HFF-Myc (cell line): ENCODE results near the gene PAK6.

Experiments
- DNase-seq: peaks from one replicate; pipeline ENCODE4 v3.0.0-alpha.2; 2011; ENCODE audit warnings: low read depth; ENCODE audit errors: extremely low read depth
- H3K4me3 ChIP-seq: replicated peaks from 2 replicates; pipeline ENCODE4 v1.5.1; 2011; ENCODE audit warnings: low read depth, mild to moderate bottlenecking, control low read depth, low read length
- TF ChIP-seq, protein P1 (sequence below): IDR thresholded peaks from 2 replicates; pipeline ENCODE4 v1.5.1; 2012; ENCODE audit warnings: mild to moderate bottlenecking, low read depth, low read length, control low read depth; ENCODE audit errors: missing control alignments

Gene PAK6

DNA sequence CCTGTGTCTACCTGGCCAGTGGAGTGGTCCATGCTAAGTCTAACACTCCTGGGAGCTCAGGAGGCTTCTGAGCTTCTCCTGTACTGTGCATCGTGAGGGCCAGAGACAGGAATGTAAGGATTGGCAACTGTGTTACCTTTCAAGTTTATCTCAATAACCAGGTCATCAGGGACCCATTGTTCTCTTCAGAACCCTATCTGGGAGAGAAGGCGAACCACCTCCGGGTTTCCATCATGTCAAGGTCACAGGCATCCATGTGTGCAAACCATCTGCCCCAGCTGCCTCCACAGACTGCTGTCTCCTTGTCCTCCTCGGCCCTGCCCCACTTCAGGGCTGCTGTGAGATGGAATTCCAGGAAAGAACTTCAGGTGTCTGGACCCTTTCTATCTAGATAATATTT is 38.1 kb downstream of the PAK6 start:
- no peak for DNase-seq
- no peak overlapping the region for H3K4me3 ChIP-seq
- TF ChIP-seq, protein P1, sequence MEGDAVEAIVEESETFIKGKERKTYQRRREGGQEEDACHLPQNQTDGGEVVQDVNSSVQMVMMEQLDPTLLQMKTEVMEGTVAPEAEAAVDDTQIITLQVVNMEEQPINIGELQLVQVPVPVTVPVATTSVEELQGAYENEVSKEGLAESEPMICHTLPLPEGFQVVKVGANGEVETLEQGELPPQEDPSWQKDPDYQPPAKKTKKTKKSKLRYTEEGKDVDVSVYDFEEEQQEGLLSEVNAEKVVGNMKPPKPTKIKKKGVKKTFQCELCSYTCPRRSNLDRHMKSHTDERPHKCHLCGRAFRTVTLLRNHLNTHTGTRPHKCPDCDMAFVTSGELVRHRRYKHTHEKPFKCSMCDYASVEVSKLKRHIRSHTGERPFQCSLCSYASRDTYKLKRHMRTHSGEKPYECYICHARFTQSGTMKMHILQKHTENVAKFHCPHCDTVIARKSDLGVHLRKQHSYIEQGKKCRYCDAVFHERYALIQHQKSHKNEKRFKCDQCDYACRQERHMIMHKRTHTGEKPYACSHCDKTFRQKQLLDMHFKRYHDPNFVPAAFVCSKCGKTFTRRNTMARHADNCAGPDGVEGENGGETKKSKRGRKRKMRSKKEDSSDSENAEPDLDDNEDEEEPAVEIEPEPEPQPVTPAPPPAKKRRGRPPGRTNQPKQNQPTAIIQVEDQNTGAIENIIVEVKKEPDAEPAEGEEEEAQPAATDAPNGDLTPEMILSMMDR = no peak

DNA sequence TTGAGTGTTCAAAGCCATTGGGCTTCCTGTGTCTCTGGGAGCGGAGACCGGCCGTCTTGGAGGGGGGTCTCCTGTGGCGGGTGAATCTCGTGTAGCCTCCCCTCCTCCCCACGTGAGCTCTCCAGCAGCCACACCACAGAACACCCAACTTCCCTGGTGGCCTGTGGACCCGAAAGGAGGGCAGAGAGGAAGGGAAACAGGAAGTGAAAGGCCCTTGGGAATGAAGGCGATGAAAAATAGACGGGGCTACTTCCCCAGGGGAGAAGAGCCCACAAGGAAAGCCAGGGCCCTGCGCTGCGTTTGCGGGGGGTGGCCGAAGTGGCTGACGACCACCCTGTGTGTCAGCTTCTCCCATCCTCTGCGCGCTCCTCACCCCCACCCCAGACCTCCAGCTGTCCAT is 38.6 kb downstream of the PAK6 start:
- TF ChIP-seq, protein P1 = no peak
- no peak overlapping the region for H3K4me3 ChIP-seq
- no peak for DNase-seq

DNA sequence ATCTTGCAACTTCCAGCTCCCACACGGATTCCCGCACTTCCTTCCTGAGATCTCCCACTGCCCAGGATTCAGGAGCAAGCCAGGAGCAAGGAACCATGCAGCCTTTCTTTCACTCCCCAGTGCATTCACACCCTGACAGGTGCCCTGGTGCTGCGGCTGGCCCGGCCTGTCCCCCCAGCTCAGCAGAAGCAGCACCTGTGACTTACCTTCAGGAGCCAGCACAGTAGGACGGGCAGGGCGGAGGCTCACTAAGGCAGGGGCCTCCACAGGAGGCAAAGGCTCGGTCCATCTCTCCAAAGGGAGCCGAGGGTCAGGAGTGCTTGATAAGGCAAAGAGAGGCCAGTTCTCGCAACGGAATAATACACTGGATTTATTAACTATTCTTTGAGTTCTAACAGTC is 39.2 kb downstream of the PAK6 start:
- TF ChIP-seq, protein P1 = no peak
- H3K4me3 ChIP-seq = no peak overlapping the region
- no peak for DNase-seq

DNA sequence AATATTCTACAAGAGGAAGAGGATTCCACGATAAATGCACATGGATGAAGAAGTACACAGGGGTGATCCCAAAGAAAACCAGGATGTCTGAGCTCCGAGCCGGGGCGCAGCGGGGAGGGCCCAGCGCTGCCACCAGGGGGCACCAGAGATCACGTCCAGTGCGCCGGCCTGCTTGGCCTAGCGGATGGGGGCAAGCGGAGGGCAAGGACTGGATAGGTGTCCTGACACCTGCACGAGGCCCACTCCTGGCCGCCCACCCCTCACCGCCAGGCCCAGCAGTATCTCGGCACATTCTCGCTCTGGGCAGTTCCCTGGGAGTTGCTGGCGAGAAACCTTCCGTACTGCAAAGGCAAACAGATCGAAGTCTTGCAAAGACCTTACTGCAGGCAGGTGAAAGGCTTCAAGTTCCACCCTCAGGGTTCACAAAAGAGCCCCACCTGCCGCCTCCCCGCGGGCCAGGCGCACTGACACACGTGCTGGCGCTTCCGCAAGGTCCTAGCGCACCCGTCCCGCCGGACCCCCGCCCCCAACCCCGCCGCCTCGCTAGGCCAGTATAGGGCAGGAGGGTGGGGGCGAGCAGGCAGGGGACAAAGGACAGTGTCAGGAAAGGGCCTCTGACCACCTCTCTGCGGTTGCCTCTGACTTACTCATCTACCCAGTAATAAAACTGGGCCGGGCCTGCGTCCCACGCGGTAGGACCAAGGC is 40.7 kb downstream of the PAK6 start:
- no peak overlapping the region for H3K4me3 ChIP-seq
- DNase-seq = no peak
- TF ChIP-seq, protein P1 = peak; percentile 97

DNA sequence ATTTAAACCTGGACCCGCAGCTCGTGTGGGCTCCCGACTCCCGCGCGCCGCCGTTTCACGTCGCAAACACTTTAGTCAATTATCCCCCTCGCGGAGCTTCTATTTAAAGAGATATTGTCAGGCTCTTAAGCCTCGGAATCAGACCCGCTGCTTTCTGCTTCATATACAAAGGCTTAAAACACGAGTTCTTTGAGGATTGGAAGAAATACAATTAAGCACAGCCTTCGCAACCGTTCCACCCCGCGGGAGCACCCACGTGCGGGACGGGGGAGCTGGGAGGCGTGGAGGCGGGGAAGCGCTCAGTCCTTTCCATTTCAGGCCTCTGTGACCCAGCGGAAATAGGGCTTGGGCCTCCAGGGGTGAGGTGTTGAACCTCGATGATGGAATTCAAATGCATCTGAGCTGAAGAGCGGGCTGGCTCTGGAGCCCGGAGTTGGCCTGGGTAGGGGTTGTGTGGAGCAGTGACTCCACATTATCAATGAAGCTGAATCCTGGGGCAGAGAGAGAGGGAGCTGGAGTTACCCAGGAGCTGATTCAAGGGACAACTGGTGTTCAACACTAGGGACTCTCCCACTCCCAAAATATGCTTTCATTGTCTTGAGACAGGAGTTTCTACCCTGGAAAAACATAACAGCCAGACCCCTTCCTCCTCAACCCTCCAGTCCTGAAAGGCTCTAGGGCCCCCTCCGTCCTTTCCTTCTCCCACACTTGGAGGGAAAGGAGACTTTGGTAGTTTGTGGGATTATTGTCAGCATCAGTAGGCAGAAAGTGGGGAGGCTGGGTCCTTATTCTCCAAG is 41.6 kb downstream of the PAK6 start:
- no peak overlapping the region for H3K4me3 ChIP-seq
- TF ChIP-seq, protein P1 = no peak
- no peak for DNase-seq

DNA sequence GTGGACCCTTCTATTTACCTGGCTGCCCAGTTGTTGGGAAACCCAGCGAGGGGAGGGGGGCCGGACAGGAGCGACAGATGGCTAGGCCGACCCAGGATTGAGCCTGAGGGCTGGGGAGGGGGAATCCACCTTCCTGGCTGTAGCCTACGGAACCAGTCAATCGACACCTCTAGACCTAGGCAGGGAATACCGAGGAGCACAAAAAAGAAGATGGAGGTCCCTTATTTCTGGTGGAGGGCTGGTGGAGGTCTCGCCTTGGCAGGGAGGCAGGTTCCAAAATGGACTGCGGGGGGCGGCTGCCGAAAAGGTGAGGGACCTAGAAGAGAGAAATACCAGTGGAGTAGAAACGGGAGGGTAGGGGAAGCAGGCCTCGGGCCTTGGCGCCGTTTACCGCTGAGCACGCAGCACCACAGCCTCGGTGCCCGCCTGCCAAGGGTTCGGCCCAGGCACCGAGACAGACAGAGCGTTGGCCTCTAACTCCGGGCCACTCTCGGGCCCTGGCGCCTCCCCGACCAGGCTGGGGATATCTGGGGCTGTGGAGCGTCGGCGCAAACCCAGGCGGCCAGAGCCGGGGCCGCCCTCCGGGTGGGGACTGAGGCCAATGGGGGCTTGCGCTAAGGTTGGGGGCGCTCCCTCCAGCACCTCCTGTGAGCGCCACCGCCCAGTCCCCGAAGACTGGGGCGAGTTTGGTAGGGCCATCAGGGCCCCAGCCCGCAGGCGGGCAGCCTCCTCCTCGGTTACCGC is 42.4 kb downstream of the PAK6 start:
- TF ChIP-seq, protein P1 = no peak
- no peak for DNase-seq
- H3K4me3 ChIP-seq = no peak overlapping the region
